Endothelial cell of umbilical vein (primary cell): ENCODE data around the gene KRT74.

Experiments
- CTCF ChIP-seq, 2 donors: IDR thresholded peaks; 1 replicate in 1 of 2; 2 replicates in 1 of 2; pipeline ENCODE4 v1.5.1; 2011; ENCODE audit warnings: low read length in 2 of 2, mild to moderate bottlenecking in 2 of 2, moderate library complexity in 2 of 2, control low read depth in 1 of 2, inconsistent platforms in 1 of 2, low read depth in 1 of 2; ENCODE audit not compliant: insufficient read depth in 1 of 2; ENCODE audit errors: extremely low read depth in 1 of 2
- EZH2 ChIP-seq: IDR thresholded peaks from 2 replicates; pipeline ENCODE4 v1.6.1; 2012; ENCODE audit warnings: borderline replicate concordance, low read depth, mild to moderate bottlenecking, moderate library complexity, low read length, inconsistent platforms; ENCODE audit not compliant: severe bottlenecking
- FOS ChIP-seq: IDR thresholded peaks from 2 replicates; pipeline ENCODE4 v1.6.1; 2011; ENCODE audit warnings: mild to moderate bottlenecking, low read length, moderate library complexity, borderline replicate concordance; ENCODE audit not compliant: insufficient read depth
- GATA2 ChIP-seq: IDR thresholded peaks from 2 replicates; pipeline ENCODE4 v1.7.0; 2011; ENCODE audit warnings: low read depth, mild to moderate bottlenecking, moderate library complexity, mixed read lengths, low read length; ENCODE audit not compliant: insufficient read length, insufficient read depth
- JUN ChIP-seq: IDR thresholded peaks from 2 replicates; pipeline ENCODE4 v1.6.1; 2011; ENCODE audit warnings: borderline replicate concordance, low read depth; ENCODE audit not compliant: insufficient read length, insufficient read depth
- MAX ChIP-seq: IDR thresholded peaks from 2 replicates; pipeline ENCODE4 v1.6.1; 2011; ENCODE audit not compliant: insufficient read depth, insufficient read length
- MYC ChIP-seq: IDR thresholded peaks from one replicate; pipeline ENCODE4 v1.6.1; 2011; ENCODE audit warnings: mild to moderate bottlenecking, low read depth, low read length
- POLR2A ChIP-seq: IDR thresholded peaks from 2 replicates; pipeline ENCODE4 v1.6.1; 2012; ENCODE audit warnings: low read depth, mild to moderate bottlenecking, control low read depth, low read length
- POLR2AphosphoS5 ChIP-seq: IDR thresholded peaks from 2 replicates; pipeline ENCODE4 v1.6.1; 2012; ENCODE audit warnings: low read depth, mild to moderate bottlenecking, control low read depth, low read length, moderate library complexity; ENCODE audit not compliant: insufficient read depth

GRCh38 chr12:52552055-52552454 is 21.6 kb downstream of the KRT74 start:
- TF ChIP-seq CTCF (IDR thresholded peaks at IDR 0.05; ENCODE audit: extremely low read depth in 1 of 2, insufficient read depth in 1 of 2, low read depth in 1 of 2, low read length in 2 of 2) (no peak), EZH2 (no peak), POLR2AphosphoS5 (no peak), FOS (no peak), MYC (no peak), POLR2A (no peak), MAX (no peak), JUN (no peak), GATA2 (no peak)
